Gastrocnemius medialis (tissue), 4 donors: ENCODE measurements around the gene MKI67.

Experiments used
- CTCF ChIP-seq, 5 experiments: fragments of 450-650 bp in 3 of 5; fragments of 200-600 bp in 2 of 5; sonication (generic) in 2 of 5; IDR thresholded peaks in 4 of 5; conservative IDR thresholded peaks in 1 of 5; 1 replicate in 4 of 5; 2 replicates in 1 of 5; pipeline ENCODE4 v1.5.1; 2016 to 2019; ENCODE audit warnings: antibody characterized with exemption in 5 of 5, mild to moderate bottlenecking in 3 of 5, moderate library complexity in 3 of 5
- POLR2A ChIP-seq, 2 donors: fragments of 450-650 bp; IDR thresholded peaks; one replicate each; pipeline ENCODE4 v1.6.1; 2017; ENCODE audit warnings: antibody characterized with exemption in 2 of 2, mild to moderate bottlenecking in 2 of 2, moderate library complexity in 2 of 2

GRCh38 chr10:128149267-128150014 is 23.2 kb upstream of the MKI67 start:
- no peak for TF ChIP-seq POLR2A (IDR thresholded peaks at IDR 0.05)
- TF ChIP-seq CTCF (IDR thresholded peaks at IDR 0.05 in 4 of 5, conservative IDR thresholded peaks at IDR 0.05 in 1 of 5): no peak
